ENCODE data around the gene GLI1. TPM values are rescaled to one million over a fixed set of nuclear protein-coding genes. Genes with fewer than 3 reads are reported as not detected.
A peak's percentile ranks its signal among the peaks of the same experiment; 100 is the strongest.

The GLI1 gene
- total RNA-seq, 2 donors from 2014 or later = 1.7 to 13.0 TPM

GRCh38 chr12:57454213-57454565 is 5.4 kb upstream of the GLI1 start:
- Histone ChIP-seq H3K9me3 (no peaks in the 10 kb centered on the region), H3K4me1 (ENCODE audit: control insufficient read depth in 1 of 2, low read depth in 2 of 2) (peaks cover 9 to 32% of the 10 kb centered on the region in 2 donors), H3K27ac (no peak overlapping the region), H3K4me3 (no peak overlapping the region), H3K36me3 (no peaks in the 10 kb centered on the region), H3K27me3 (replicated peaks; ENCODE audit: insufficient read depth) (no peaks in the 10 kb centered on the region)
- DNase-seq (ENCODE audit: low spot score) (no peak), ATAC-seq (ENCODE audit: insufficient number of reproducible peaks, low FRiP score, low read depth) (no peak)
- TF ChIP-seq CTCF (IDR thresholded peaks at IDR 0.05) = no peak

GRCh38 chr12:57454566-57455373 is 4.8 kb upstream of the GLI1 start, which contains the start of gene INHBE:
Gene INHBE, plus strand, starts transcription at chr12:57455307. Its CDS starts 230 bp downstream, at chr12:57455537.
- H3K9me3 ChIP-seq = no peaks in the 10 kb centered on the region
- no peak within 1 kb of the TSS for H3K27ac ChIP-seq
- H3K36me3 ChIP-seq = no peaks in the 10 kb centered on the region
- H3K4me1 ChIP-seq (ENCODE audit: control insufficient read depth in 1 of 2, low read depth in 2 of 2) = peaks cover 9 to 32% of the 10 kb centered on the region in 2 donors
- H3K27me3 ChIP-seq (replicated peaks; ENCODE audit: insufficient read depth) = no peaks in the 10 kb centered on the region
- ATAC-seq (ENCODE audit: insufficient number of reproducible peaks, low FRiP score, low read depth) (no peak), DNase-seq (ENCODE audit: low spot score) (no peak)
- no peak for TF ChIP-seq CTCF (IDR thresholded peaks at IDR 0.05)
- H3K4me3 ChIP-seq = peak within 1 kb of the TSS; percentile 22

- no peaks in the 10 kb centered on the region for H3K36me3 ChIP-seq
- no peaks in the 10 kb centered on the region for H3K9me3 ChIP-seq
- no peak for TF ChIP-seq CTCF (IDR thresholded peaks at IDR 0.05)
- H3K27me3 ChIP-seq (replicated peaks; ENCODE audit: insufficient read depth) = no peaks in the 10 kb centered on the region
- H3K4me1 ChIP-seq (ENCODE audit: control insufficient read depth in 1 of 2, low read depth in 2 of 2) = peaks cover 12 to 37% of the 10 kb centered on the region in 2 donors
- H3K4me3 ChIP-seq = peak overlapping the region; percentile 22
- DNase-seq (ENCODE audit: low spot score) (no peak), ATAC-seq (ENCODE audit: insufficient number of reproducible peaks, low FRiP score, low read depth) (no peak)
- H3K27ac ChIP-seq = no peak overlapping the region
Observed at GRCh38 chr12:57455374-57456144, 4.0 kb upstream of the GLI1 start.

- Histone ChIP-seq H3K27ac (no peak overlapping the region), H3K4me1 (ENCODE audit: control insufficient read depth in 1 of 2, low read depth in 2 of 2) (peaks cover 18 to 38% of the 10 kb centered on the region in 2 donors), H3K36me3 (no peaks in the 10 kb centered on the region), H3K4me3 (peak overlapping the region; percentile 22), H3K9me3 (no peaks in the 10 kb centered on the region), H3K27me3 (replicated peaks; ENCODE audit: insufficient read depth) (no peaks in the 10 kb centered on the region)
- ATAC-seq (ENCODE audit: insufficient number of reproducible peaks, low FRiP score, low read depth) = no peak
- peak; percentile 47 for TF ChIP-seq CTCF (IDR thresholded peaks at IDR 0.05)
- no peak for DNase-seq (ENCODE audit: low spot score)
Observed at GRCh38 chr12:57456145-57456700, 3.4 kb upstream of the GLI1 start.

All from thoracic aorta (tissue), 2 donors.